ENCODE data around the gene SMARCAL1. TPM values are rescaled to one million over a fixed set of nuclear protein-coding genes. Genes with fewer than 3 reads are reported as not detected.

SMARCAL1 gene
- polyA plus RNA-seq, 1 of the 3 experiments (the other 2 are of a cell fraction) = 27.0 TPM

DNA sequence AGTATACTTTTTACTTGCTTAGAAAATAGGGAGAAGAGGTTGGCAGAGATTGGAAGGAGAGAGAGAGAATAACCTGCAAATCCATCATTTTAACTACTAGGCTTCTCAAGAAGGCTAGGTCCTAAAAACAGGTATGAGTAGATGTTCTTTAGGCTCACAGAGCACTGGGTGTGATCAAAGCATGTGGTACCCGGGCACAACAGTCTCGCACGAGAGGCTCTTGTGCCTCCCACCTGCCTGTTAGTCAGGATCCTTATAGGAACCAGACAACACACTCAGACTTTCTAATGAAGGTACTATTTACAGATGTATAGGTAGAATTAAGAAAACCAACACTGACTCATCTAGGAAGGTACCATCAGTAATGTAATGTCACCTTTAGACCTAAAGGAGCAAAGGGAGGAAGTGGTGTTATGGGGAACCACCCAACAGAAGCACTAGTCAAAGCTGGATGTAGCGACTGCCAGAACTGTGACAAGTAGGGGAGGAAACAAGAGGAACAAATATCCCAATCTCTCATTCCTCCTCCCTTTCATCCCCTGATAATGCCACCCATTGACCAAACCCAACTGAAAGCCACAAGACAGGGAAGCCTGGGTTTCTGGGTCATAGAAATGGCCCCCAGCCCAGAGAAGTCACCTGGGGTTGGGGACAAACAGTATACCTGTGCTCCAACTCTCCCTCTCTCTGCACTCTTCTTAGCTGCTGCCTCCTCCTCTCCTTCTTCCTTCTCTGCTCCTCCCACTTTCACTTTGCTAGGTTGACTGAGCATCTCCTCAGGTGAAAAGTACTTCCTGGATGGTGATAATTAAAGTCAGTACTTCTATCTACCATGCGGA, 24.0 kb upstream of the SMARCAL1 start:
- H3K27ac ChIP-seq (ENCODE audit: low read depth in 2 of 2, low read length in 1 of 2) = no peak overlapping the region
- no peaks in the 10 kb centered on the region for H4K20me1 ChIP-seq (ENCODE audit: insufficient read depth)
- H3K4me2 ChIP-seq = no peak overlapping the region
- no peak overlapping the region for H2AFZ ChIP-seq (ENCODE audit: low read depth)
- H3K9ac ChIP-seq = no peak overlapping the region
- CTCF ChIA-PET = interaction anchor here (1.0 to 1.9 kb wide), 2 partner anchors 15 to 18 kb away, joined by 3 to 7 read pairs; no protein-coding TSS in a partner anchor
- no peak for DNase-seq
- no peaks in the 10 kb centered on the region for H3K9me2 ChIP-seq
- H3K4me1 ChIP-seq (ENCODE audit: control insufficient read depth in 1 of 2, insufficient read depth in 2 of 2, low read depth in 1 of 2, low read length in 1 of 2) = no peaks in the 10 kb centered on the region
- 84% methylated on average over 5 of the region's 5 CpGs for WGBS (ENCODE audit: low lambda C conversion rate)
- no peaks in the 10 kb centered on the region for H3K79me2 ChIP-seq (ENCODE audit: insufficient read depth)
- H3K27me3 ChIP-seq (ENCODE audit: insufficient read depth) = no peaks in the 10 kb centered on the region
- no peak overlapping the region for H3K4me3 ChIP-seq (ENCODE audit: low read depth in 2 of 2, low read length in 1 of 2)
- TF ChIP-seq GABPA (IDR thresholded peaks at IDR 0.05; ENCODE audit: low read depth) = no peak
- no peak for TF ChIP-seq ZBTB33 (IDR thresholded peaks at IDR 0.05; ENCODE audit: borderline replicate concordance, low read depth)
- TF ChIP-seq POLR2AphosphoS5 (IDR thresholded peaks at IDR 0.05; ENCODE audit: low read depth, low read length) = no peak
- TF ChIP-seq, protein P1, sequence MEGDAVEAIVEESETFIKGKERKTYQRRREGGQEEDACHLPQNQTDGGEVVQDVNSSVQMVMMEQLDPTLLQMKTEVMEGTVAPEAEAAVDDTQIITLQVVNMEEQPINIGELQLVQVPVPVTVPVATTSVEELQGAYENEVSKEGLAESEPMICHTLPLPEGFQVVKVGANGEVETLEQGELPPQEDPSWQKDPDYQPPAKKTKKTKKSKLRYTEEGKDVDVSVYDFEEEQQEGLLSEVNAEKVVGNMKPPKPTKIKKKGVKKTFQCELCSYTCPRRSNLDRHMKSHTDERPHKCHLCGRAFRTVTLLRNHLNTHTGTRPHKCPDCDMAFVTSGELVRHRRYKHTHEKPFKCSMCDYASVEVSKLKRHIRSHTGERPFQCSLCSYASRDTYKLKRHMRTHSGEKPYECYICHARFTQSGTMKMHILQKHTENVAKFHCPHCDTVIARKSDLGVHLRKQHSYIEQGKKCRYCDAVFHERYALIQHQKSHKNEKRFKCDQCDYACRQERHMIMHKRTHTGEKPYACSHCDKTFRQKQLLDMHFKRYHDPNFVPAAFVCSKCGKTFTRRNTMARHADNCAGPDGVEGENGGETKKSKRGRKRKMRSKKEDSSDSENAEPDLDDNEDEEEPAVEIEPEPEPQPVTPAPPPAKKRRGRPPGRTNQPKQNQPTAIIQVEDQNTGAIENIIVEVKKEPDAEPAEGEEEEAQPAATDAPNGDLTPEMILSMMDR (IDR thresholded peaks at IDR 0.05) = no peak
- no peak for TF ChIP-seq CHD2 (IDR thresholded peaks at IDR 0.05; ENCODE audit: low read length, partially characterized antibody)
- TF ChIP-seq USF1 (IDR thresholded peaks at IDR 0.05; ENCODE audit: borderline replicate concordance, low read depth) = no peak
- no peak for TF ChIP-seq TAF1 (IDR thresholded peaks at IDR 0.05; ENCODE audit: borderline replicate concordance, low read depth, low read length)
- no peak for TF ChIP-seq FOXM1 (IDR thresholded peaks at IDR 0.05; ENCODE audit: low read depth)
- no peak for TF ChIP-seq USF2 (IDR thresholded peaks at IDR 0.05; ENCODE audit: borderline replicate concordance, low read depth, low read length)
- no peak for TF ChIP-seq RCOR1 (IDR thresholded peaks at IDR 0.05; ENCODE audit: low read length)
- no peak for TF ChIP-seq EZH2phosphoT487 (IDR thresholded peaks at IDR 0.05; ENCODE audit: borderline replicate concordance, low read depth)
- TF ChIP-seq TCF12 (IDR thresholded peaks at IDR 0.05) = no peak
- no peak for TF ChIP-seq MXI1 (IDR thresholded peaks at IDR 0.05; ENCODE audit: low read depth, low read length)
- TF ChIP-seq ELF1 (IDR thresholded peaks at IDR 0.05) = no peak
- no peaks in the 10 kb centered on the region for H3F3A ChIP-seq (replicated peaks; ENCODE audit: insufficient read depth)
- H3K9me3 ChIP-seq = no peaks in the 10 kb centered on the region
- POLR2A ChIA-PET = no interaction called here
- no peaks in the 10 kb centered on the region for H3K36me3 ChIP-seq (replicated peaks in 1 of 2; ENCODE audit: control insufficient read depth in 1 of 2, insufficient read depth in 2 of 2, low read length in 1 of 2)

Data from SK-N-SH (cell line).